Neural crest cell (in vitro differentiated cells): ENCODE results near the gene TMBIM1. TPM values are rescaled to one million over a fixed set of nuclear protein-coding genes. Genes with fewer than 3 reads are reported as not detected.

Experiments
- DNase-seq: peaks from one replicate; pipeline ENCODE4 v3.0.0; 2021; ENCODE audit warnings: low read depth, mixed read lengths, low spot score
- H3K27ac Mint-ChIP-seq: one replicate; pipeline ENCODE4 v1.8.0; 2021; ENCODE audit warnings: mild to moderate bottlenecking, mixed read lengths; ENCODE audit not compliant: unreplicated experiment
- H3K27me3 Mint-ChIP-seq: 2 replicates; pipeline ENCODE4 v1.8.0; 2021; ENCODE audit warnings: low read depth, mild to moderate bottlenecking, mixed read lengths
- H3K36me3 Mint-ChIP-seq: 2 replicates; pipeline ENCODE4 v1.8.0; 2021; ENCODE audit warnings: low read depth, mild to moderate bottlenecking, mixed read lengths
- H3K4me1 Mint-ChIP-seq: 2 replicates; pipeline ENCODE4 v1.8.0; 2021; ENCODE audit warnings: mixed read lengths
- H3K4me3 Mint-ChIP-seq: one replicate; pipeline ENCODE4 v1.8.0; 2021; ENCODE audit warnings: mild to moderate bottlenecking, mixed read lengths
- H3K9me3 Mint-ChIP-seq: 2 replicates; pipeline ENCODE4 v1.8.0; 2021; ENCODE audit warnings: mixed read lengths
- CTCF ChIP-seq: fragments of 200-600 bp; sonication (generic); conservative IDR thresholded peaks from 2 replicates; pipeline ENCODE4 v1.5.0; 2021; ENCODE audit warnings: antibody characterized with exemption, mild to moderate bottlenecking
- total RNA-seq: library from RNA; stranded (reverse); gene quantifications from 2 replicates; pipeline ENCODE4 v1.2.1, GENCODE V29; 2021

TMBIM1 gene
- total RNA-seq, 1 donor from 2014 or later = 8.5 TPM

- Mint-ChIP-seq H3K27ac (no peak overlapping the region), H3K36me3 (peaks cover 8% of the 10 kb centered on the region), H3K27me3 (no peaks in the 10 kb centered on the region), H3K9me3 (no peaks in the 10 kb centered on the region), H3K4me3 (no peak overlapping the region), H3K4me1 (peaks cover 12% of the 10 kb centered on the region)
- DNase-seq = no peak
- no peak for TF ChIP-seq CTCF
Measured at GRCh38 chr2:218256612-218257350, 35.5 kb downstream of the TMBIM1 start.

- peaks cover 8% of the 10 kb centered on the region for H3K36me3 Mint-ChIP-seq
- H3K4me3 Mint-ChIP-seq = no peak overlapping the region
- TF ChIP-seq CTCF = no peak
- no peaks in the 10 kb centered on the region for H3K9me3 Mint-ChIP-seq
- DNase-seq = no peak
- no peaks in the 10 kb centered on the region for H3K27me3 Mint-ChIP-seq
- H3K4me1 Mint-ChIP-seq = peaks cover 2% of the 10 kb centered on the region
- no peak overlapping the region for H3K27ac Mint-ChIP-seq
Measured at GRCh38 chr2:218255446-218255845, 36.9 kb downstream of the TMBIM1 start.

GRCh38 chr2:218253232-218253625 is 39.1 kb downstream of the TMBIM1 start:
- H3K4me3 Mint-ChIP-seq = no peak overlapping the region
- TF ChIP-seq CTCF = no peak
- H3K36me3 Mint-ChIP-seq = peaks cover 12% of the 10 kb centered on the region
- no peaks in the 10 kb centered on the region for H3K4me1 Mint-ChIP-seq
- H3K9me3 Mint-ChIP-seq = no peaks in the 10 kb centered on the region
- no peaks in the 10 kb centered on the region for H3K27me3 Mint-ChIP-seq
- H3K27ac Mint-ChIP-seq = no peak overlapping the region
- no peak for DNase-seq

DNA sequence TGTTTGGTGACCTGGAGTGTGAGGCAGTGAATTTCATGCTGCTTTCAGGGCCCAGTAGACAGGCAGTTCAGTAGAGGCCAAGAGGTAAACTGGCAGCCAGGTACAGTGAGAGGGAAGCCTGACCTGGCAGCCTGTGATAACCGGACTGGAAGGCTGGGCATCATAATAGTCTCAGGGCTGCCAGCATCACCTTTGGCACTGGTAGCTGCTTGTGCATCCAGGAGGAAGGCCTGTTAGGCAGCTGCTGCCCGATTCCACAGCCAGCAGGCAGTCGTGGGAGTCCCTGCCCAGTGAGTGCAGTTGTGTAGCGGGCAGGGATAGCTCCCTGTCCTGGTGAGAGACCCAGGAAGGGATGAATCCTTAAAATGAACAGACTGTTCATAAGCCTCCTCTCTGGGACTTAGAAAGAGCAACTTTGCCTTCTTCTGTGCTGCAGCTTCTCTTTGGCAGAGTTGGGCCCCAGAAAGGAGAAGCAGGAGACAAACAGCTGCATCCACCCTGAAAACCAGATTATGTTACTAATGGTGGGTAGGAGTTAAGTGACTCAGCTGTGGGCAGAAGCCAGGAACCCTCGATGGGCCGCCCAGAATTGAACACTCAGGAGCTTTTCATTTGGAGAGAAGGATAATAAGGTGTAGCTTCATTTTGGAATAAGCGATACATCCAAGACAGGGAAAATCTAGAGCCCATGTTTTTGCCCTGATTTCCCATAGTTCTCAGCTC is 39.6 kb downstream of the TMBIM1 start:
- Mint-ChIP-seq H3K27me3 (no peaks in the 10 kb centered on the region), H3K4me3 (no peak overlapping the region), H3K4me1 (no peaks in the 10 kb centered on the region), H3K27ac (no peak overlapping the region), H3K9me3 (no peaks in the 10 kb centered on the region), H3K36me3 (peaks cover 12% of the 10 kb centered on the region)
- DNase-seq = no peak
- no peak for TF ChIP-seq CTCF

DNA sequence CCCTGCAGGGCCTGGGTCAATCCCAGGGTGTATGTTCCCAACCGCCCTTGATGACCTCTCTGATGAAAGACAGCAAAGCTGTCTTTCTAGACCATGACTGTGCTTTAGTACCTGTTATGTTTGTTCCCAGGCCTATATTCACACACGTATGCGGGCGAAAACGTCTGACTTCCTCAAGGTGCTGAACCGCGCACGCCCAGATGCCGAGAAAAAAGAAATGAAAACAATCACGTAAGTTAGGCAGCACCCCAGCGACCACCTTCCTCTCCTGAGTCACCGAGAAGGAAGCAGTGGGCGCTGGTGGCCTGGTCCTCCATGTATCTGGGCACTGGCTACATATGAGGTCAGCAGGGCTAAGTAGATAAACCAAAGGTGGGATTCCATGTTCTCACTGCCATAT is 42.6 kb downstream of the TMBIM1 start:
- no peak for DNase-seq
- peaks cover 8% of the 10 kb centered on the region for H3K36me3 Mint-ChIP-seq
- TF ChIP-seq CTCF = no peak
- H3K4me3 Mint-ChIP-seq = no peak overlapping the region
- H3K27me3 Mint-ChIP-seq = no peaks in the 10 kb centered on the region
- H3K9me3 Mint-ChIP-seq = no peaks in the 10 kb centered on the region
- H3K4me1 Mint-ChIP-seq = no peaks in the 10 kb centered on the region
- H3K27ac Mint-ChIP-seq = no peak overlapping the region
